NCI-H1105 (cell line): ENCODE measurements around the gene DPF3.

Source experiments
- DNase-seq: peaks from one replicate; lab custom pipeline; 2025; lab: John Stamatoyannopoulos, UW

The DPF3 gene

DNA sequence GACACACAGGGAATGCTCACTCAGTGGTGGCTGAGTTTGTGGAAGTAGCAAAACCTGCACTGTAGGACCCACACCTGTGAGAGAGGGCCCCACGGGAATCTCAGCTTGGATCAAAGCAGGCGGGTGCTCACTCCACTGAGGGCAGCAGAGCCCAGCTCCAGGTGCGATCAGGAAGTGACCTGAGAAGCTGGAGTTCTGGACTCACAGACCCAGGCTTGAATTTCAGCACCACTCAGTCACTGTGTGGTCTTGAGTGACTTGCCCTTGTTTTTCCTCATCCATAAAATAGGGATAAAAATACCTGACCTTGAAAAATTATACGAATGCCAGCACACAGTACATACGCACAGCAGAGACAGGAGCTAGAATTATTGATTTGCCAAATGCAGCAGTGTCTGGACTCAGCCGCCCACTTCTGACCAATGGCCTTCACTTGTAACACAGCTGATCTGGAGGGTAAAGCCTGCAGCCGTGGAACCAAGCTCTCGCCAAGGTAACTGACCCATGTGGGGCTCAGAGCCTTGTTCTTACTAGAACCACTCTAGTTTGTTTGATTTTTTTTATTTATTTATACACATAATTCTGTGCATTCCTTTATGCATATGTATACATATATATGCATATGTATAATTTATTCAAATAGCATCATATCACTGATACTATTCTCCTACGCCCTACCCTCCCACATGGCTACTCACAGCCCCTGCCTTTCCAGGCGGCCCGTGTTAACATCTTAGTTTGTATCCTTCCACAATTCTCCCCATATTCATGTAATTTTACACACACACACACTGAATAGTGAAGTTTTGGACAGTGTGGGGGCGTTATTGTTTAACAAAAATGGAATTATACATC lies 53.9 kb downstream of the DPF3 start:
- DNase-seq = no peak

DNA sequence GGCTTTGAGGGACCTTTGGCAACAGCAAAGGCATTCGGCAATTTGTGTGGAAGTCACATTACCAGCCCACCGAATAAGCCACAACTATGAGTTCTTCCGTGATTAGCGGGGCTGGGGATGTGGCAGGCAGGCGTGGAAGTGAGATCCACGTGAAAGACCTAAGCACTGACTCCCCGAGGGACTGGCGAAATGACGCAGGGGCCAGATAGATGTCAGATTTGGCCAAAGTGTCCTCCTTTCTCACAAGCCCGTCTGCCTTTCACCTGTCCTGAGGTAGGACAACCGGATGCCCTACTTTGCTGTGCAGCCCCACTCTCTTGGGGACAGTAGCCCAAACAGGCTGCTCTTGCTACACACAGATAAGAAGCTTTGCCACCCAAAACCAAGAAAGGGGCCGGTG lies 54.5 kb downstream of the DPF3 start:
- DNase-seq = no peak

GRCh38 chr14:72836085-72836484 lies 57.8 kb downstream of the DPF3 start:
- DNase-seq = no peak

DNA sequence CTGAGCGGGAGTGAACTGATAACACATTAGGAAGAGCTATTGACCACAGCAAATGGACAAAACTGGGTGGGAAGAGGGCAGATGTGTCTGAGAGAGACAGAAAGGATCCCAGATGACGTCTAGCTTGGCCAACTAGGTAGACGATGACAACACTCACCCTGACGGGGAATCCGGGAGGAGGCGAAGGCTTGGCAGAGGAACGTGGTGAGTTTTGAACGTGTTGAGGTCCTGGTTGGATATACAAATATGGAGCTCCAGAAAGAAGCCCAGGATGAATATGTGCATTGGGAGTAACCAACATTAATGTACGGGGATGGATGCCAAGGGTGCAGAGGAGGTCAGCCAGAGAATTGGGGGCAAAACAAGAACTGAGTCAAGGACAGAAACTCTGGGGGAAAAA lies 60.7 kb downstream of the DPF3 start:
- DNase-seq = no peak

GRCh38 chr14:72830786-72831594 lies 62.9 kb downstream of the DPF3 start:
- DNase-seq = no peak

DNA sequence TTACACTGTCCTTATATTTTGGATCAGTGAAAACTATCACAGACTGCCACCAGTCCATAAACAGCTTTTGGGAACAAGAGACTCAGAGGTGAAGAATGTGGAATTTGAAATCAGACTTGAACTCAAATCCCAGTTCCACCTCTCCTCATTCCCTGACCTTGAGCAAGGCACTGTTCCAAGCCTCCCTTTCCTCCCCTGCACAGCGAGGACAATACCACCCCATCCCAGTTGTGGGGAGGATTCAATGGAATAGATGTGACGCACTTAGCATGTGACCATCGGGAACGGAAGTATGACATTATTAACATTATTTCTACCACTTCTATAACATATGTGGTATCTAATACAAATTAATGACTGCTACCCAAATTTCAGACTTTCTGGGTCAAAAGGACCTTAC lies 63.5 kb downstream of the DPF3 start:
- DNase-seq = no peak

DNA sequence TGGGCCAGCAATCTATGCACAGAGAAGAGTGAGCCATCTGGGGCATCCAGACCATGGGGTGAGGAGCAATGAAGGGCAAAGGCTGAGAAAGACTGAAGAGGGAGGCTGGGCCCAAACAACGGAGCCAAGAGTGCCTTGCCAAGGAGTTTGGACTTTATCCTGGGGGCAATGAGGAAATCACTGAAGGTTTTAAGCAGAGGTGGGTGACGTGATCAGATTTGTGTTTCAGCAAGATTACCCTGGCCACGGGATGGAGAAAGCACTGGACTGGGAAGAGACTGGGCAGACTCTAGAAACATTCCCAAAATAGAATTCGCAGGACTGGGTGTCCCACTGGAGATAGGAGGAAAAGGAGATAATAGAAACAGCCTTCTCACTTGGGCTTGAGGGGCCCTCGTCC lies 65.3 kb downstream of the DPF3 start:
- no peak for DNase-seq

DNA sequence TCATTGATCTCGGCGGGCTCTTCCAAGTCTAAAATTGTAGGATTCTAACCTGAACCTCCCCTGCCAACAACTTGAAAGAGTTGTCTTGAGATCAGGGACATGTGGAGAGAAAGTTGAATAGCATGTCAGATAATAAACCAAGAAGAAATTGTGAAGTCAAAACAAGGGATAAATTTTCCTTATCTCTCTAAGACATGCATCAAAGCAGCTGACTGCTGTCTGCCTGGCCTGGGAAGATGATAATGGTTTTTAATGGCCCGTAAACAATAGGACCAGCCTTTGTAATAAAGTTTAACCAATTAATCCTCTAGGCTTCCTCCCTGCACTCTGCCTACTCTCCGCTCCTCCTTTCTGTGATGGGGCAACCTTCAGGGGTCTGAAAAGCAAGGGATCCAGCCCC lies 67.9 kb downstream of the DPF3 start:
- DNase-seq = no peak

DNA sequence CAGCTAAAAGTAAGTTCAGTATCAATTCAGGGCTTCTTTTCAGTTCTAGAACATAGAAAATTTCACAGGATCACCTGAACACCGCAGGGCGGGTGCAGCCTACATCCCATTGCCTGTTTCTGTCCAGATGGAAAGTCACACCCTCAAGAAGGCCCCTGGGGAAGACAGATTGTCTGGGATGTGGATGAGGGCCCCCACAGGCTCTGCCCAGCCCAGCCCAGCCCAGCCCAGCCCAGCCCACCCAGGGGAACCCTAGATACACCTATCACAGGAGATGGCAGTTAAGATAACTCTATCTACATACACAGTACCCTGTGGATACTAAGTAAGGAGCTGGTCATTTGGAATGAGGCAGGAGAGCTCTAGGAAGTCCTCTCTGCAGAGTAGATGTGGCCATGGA lies 68.4 kb downstream of the DPF3 start:
- no peak for DNase-seq

- DNase-seq = no peak
Measured at GRCh38 chr14:72824051-72824450, 69.8 kb downstream of the DPF3 start.

DNA sequence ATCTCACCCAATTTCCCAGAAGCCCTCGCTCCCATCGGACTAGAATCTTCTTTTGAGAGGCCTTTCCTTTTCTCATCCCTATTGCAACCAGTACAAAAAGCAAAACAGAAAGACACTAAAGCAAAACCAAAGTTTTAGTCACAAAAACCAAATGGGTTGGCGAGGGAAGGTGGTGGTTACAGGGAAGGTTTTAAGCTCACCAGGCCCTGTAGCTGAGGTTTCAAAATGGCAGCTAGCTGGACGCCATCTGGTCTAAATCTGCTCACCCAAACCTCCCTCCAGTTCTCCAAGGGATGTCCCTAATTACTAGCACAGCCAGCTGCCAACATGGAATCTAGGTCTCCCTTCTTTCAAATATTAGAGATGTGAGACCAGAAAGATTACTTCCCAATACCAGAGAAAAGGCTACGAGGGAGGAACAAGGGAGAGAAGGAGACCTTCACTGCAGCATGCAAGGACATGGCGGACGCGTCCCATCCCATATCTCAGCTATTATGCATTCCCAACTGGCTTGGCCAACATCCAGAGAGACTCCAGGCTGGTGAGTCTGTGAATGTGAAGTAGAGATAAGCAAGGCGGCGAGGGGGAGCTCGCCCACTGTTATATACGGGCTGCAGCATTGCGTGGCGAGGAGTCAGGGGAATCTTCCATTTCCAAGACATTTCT lies 70.8 kb downstream of the DPF3 start:
- no peak for DNase-seq

DNA sequence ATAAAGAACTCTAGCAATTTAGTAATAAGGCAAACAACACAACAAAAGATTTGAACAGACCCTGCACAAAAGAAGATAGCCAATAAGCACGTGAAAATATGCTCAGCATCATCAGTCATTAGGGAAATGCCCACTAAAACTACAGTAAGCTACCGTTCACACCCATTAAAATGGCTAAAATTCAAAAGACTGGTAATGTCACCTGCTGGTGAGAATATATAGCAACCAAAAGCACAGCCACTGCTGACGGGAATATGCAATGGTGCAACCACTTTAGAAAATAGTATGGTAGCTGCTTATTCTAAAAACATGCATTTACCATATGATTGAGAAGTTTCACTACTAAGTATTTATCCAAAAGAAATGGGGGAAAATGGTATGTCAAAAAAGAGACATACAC lies 74.9 kb downstream of the DPF3 start:
- no peak for DNase-seq

DNA sequence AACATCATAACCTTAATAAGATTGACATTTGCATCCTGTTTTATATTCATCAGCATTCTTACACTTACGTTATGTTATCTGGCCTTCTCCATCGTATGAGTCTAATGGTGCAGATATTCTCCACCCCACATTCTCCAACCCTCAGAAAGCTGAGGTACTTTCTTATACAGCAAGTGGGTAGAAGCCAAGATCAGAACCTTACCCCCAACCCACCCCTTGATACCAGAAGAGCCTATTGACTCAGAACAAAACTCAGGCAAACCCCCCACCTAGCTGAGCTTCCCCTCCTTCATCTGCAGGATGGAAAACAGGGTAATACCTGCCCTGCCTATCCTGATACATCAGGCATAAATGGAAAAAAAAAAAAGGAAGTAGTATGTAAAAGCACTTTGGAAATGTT lies 77.6 kb downstream of the DPF3 start:
- no peak for DNase-seq

- DNase-seq = no peak
Measured at GRCh38 chr14:72815430-72815829, 78.5 kb downstream of the DPF3 start.

DNA sequence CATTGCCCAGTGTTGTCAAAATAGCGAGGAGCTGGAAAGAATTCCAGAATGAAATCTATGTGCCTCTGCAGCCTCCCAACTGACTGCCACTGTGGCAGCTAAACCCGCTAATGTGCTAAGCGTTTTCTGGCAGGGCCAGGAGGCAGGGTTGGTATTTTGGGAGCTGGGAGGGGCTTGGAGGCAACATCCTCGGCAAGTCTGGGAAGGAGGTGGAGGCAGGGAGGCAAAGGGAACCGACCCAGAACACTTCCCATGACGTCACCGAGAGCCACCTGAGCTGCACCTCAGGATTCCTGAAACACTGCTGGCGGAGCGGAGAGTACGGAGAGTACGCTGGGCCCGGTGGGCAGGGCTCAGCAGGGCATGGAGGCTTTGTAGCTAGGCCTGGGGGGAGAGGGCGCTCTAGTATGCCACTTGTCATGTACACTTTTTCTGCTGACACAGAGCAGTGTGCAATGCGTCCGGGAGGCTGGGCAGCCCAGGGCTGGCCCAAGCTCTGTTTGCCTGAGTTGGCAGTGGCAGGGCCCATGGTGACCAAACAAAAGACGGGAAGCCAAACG lies 81.5 kb downstream of the DPF3 start:
- DNase-seq = no peak

DNA sequence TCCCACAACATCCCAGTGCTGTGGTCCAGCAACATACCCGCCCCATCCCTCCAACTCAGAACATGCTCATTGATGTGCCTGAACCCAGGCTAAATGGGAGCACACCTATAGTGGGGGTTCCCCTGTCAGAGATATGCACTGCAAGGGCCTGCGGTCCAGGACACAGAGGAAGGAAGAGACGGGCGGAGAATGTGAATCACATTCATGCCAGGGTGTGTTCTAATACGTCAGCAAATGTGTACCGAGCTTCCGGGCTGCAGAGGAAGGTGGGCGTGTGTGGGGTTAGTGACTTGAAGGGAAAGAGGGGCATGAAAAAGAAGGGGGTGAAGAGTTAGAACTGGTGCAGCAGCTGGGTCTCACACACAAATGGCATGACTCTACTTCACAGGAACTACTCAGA lies 83.7 kb downstream of the DPF3 start:
- no peak for DNase-seq

GRCh38 chr14:72809063-72809462 lies 84.8 kb downstream of the DPF3 start:
- no peak for DNase-seq

DNA sequence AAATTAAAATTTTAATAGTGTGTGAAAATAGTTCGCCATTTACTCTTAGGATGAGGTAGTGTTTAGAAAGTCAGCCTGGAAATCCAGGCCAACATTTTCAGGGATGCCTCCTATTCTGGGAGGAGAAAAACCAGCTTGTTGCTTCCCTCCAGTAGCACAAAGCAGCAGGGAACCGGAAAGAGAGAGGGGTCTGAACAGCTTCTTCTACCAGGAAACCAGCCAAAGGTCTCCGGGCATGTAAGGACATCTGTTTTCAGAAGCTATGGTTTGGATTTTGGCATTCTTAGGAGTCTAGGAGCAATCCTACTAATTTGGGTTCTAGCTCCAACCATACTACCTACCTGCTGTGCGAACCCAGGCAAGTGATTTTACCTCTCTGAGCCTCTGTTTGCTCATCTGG lies 85.3 kb downstream of the DPF3 start:
- no peak for DNase-seq

DNA sequence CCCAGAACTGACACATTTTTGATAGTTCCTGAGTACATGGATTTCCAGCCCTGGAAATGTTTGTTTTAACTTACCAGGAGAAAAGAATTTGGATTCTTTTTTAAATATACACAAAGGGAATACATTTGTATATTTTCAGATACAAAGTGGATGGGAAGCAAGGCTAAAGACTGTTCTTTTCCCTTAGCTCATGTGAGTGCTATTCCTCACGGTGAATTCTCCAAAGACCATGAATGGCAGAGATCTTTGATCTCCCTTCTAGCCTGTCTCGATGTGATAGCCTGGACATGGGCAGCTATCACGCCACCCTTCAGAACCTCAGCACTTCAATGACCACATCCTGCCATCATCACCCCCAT lies 91.3 kb downstream of the DPF3 start:
- DNase-seq = no peak

- no peak for DNase-seq
Measured at GRCh38 chr14:72801836-72802587, 91.9 kb downstream of the DPF3 start.

DNA sequence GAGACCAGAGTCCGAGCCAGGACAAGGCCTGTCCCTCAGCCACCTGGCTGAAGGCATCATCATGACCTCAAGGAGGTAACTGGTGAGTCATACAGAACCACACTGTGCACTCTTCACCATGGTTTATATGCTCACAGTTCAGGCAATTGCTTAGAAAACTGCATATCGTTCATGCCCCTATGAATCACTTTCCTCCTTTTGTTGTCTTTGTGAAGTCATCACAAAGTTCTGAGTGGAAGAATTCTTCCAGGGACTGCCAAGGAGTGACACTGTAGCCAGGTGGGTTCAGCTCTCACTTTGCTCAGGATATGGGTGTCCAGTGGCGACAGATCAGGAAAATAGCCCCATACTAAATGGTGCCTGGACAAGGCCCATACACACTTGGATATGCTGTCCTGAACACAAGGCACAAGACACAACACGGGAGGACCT lies 92.5 kb downstream of the DPF3 start:
- no peak for DNase-seq

DNA sequence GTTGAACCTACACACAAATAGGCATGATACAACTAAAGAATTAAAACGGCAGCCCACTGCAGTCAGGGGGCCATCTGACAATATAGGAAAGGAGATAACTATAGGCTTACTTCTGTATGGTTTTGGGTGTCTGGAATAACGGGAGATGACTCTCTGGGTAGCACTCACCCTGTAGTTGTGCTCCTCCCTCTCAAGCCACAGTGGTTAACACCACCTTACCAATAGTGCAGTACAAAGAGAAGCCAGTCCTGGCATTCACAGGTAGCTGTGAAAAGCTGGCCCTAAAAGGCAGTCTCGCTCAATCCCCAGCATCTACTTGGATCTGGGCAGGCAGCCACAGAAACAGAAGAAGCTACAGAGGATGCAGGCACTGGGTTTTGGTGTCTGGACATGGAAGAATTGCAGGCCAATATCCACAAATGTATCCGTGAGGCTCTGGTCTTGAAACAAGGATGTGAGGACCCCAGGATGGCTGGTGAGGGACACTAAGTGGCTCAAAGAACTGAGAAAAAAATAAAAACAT lies 93.0 kb downstream of the DPF3 start:
- DNase-seq = no peak
